WERI-Rb-1 (cell line): ENCODE results near the gene EFCAB6.

ENCODE experiments used
- DNase-seq: peaks from one replicate; pipeline ENCODE4 v3.0.0-alpha.2; 2020
- H3K27ac ChIP-seq: fragments of 250-450 bp; sonication (Bioruptor Pico); 2 replicates; pipeline ENCODE4 v1.5.1; 2020; ENCODE audit warnings: mild to moderate bottlenecking, moderate library complexity
- H3K27me3 ChIP-seq: fragments of 250-450 bp; sonication (Bioruptor Pico); 2 replicates; pipeline ENCODE4 v1.5.1; 2021; ENCODE audit warnings: mild to moderate bottlenecking, low read depth, moderate library complexity; ENCODE audit not compliant: insufficient read depth, severe bottlenecking
- H3K36me3 ChIP-seq: fragments of 250-450 bp; sonication (Bioruptor Pico); 2 replicates; pipeline ENCODE4 v1.5.1; 2020; ENCODE audit warnings: mild to moderate bottlenecking, moderate library complexity
- H3K4me3 ChIP-seq: 2 replicates; pipeline ENCODE4 v1.5.1; 2011; ENCODE audit warnings: low read depth, mild to moderate bottlenecking, control low read depth, low read length
- H3K9me3 ChIP-seq: fragments of 250-450 bp; sonication (Bioruptor Pico); 2 replicates; pipeline ENCODE4 v1.5.1; 2021; ENCODE audit warnings: mild to moderate bottlenecking, moderate library complexity; ENCODE audit not compliant: severe bottlenecking
- CTCF ChIP-seq: IDR thresholded peaks from 2 replicates; pipeline ENCODE4 v1.5.1; 2011; ENCODE audit warnings: low read depth, mild to moderate bottlenecking, control low read depth, inconsistent platforms, low read length

Gene EFCAB6

GRCh38 chr22:43747877-43748276 is 64.2 kb downstream of the EFCAB6 start:
- H3K27me3 ChIP-seq: no peaks in the 10 kb centered on the region

DNA sequence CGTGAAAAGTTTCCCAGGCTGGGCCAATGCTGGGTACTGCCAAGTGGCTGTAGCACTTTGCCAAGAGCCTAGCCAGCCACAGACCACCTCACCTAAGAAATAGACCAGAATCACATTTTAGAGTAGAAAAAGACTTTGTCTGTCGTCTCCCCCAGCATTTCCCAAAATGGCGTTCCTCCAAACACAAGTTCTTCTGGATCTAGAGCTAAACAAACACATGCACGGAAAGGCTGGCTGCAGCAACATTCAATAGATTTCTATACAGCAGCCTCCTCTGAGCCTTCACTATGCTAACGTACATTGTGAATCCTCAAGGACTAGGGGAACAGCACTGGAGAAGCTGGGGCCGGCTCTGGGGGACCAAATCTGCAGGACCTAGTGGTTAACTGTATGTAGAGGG is 65.0 kb downstream of the EFCAB6 start:
- Histone ChIP-seq H3K9me3 (no peaks in the 10 kb centered on the region), H3K36me3 (no peaks in the 10 kb centered on the region), H3K27me3 (no peaks in the 10 kb centered on the region), H3K4me3 (no peak overlapping the region), H3K27ac (no peak overlapping the region)
- no peak for DNase-seq
- TF ChIP-seq CTCF: no peak

More at GRCh38 chr22:43747877-43748276, 64.2 kb downstream of the EFCAB6 start:
- Histone ChIP-seq H3K9me3 (no peaks in the 10 kb centered on the region), H3K4me3 (no peak overlapping the region), H3K27ac (no peak overlapping the region), H3K36me3 (no peaks in the 10 kb centered on the region)
- peak; percentile 36; the same call in 1 of the 2 replicates for TF ChIP-seq CTCF
- DNase-seq: no peak

DNA sequence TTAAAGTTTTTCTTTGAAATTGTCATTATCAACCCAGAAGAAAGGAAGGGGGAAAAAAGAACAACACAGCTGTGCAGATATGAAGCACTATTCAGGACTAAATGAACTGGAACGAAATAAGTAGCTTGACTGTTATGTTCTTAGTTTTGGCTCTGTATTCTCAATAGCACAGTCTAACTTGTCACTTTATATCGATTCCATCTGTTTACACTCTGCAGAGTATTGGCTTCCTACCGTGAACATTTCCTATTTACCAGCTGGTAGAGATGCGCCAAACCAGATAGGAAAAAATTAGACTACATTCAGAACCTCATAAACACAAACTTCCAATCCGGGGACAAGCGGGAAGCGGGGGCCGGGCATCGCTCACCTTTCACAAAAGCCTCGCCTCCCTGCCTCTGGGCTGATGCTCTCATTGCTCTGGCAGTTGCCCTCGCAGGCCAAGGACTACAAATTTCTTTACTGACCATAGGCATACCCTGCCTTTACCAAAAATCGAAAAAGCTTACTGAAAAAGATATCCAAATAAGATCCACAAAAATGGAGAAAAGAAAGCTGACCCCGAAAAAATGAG is 66.2 kb downstream of the EFCAB6 start:
- Histone ChIP-seq H3K27me3 (no peaks in the 10 kb centered on the region), H3K9me3 (no peaks in the 10 kb centered on the region), H3K4me3 (no peak overlapping the region), H3K27ac (no peak overlapping the region), H3K36me3 (no peaks in the 10 kb centered on the region)
- TF ChIP-seq CTCF: no peak
- DNase-seq: no peak

DNA sequence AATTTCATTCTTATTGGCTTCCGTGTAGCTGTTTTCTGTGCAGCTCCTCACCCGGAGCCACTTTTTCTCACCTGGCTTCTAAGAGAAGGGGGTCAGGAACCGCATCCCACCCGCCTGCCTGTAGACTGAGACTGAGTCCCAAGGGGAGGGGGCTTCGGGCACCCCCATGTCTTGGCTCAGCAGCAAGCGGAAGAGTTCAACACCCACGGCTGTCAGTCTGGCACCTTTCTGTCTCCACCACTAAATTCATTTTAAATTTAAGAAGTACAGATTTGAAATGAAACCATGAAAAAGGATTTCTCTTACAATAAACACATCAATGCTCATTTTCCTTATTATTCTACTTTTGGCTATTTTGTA is 66.7 kb downstream of the EFCAB6 start:
- H3K27me3 ChIP-seq: no peaks in the 10 kb centered on the region
- H3K36me3 ChIP-seq: no peaks in the 10 kb centered on the region
- DNase-seq: no peak

DNA sequence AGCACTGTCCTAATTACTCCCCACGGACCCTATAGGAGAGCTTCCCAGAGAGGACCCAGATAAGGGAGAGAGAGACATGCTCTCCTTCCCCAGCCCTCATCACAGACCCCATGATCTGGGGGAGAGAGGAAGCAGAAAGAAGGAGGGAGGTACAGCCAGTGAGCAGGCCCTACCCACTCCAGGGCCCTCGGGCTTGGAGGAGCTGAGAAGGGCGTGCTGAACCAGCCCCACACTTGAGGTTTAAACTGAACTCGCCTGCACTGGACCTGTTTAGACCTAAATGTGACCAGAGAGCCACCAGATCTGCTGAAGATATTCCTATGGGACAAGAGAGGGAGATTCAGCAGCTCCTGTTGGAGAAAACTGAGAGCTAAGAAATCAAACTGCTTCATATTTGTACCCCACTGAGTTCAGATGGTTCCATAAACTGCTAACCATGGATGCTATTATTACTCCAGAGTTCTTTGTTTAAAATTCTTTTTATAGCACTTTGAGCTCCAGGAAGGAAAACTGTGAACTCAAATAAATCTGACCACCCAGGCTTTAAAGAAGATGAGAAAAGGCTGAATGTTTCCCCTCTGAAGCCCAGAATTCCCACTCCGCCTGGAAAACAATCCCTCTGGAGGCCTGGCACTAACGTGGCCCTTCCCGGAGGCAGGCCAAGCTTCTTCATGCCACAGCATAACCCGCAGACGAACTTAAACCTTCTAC is 67.2 kb downstream of the EFCAB6 start:
- no peaks in the 10 kb centered on the region for H3K9me3 ChIP-seq
- H3K36me3 ChIP-seq: no peaks in the 10 kb centered on the region
- no peak overlapping the region for H3K27ac ChIP-seq
- H3K4me3 ChIP-seq: no peak overlapping the region
- no peak for TF ChIP-seq CTCF
- DNase-seq: no peak
- H3K27me3 ChIP-seq: no peaks in the 10 kb centered on the region

More for the DNA sequence above, 66.7 kb downstream of the EFCAB6 start:
- TF ChIP-seq CTCF: no peak
- H3K9me3 ChIP-seq: no peaks in the 10 kb centered on the region
- no peak overlapping the region for H3K27ac ChIP-seq
- H3K4me3 ChIP-seq: no peak overlapping the region
